T-helper 2 cell treated with Interferon-gamma antibody and Interleukin-4, amounts not matched to agents 5 μg/mL and 100 μg/mL, for 36 hours (primary cell): Measurements from ENCODE around the gene HTR1D.
"Not testable (repeated sequence)": the region's sequence is repeated elsewhere in the genome, so short reads cannot be mapped to it uniquely, and the experiment has no call there.

Experiments
- DNase-seq: peaks from one replicate; pipeline ENCODE4 v3.0.0; 2021; ENCODE audit warnings: low spot score
- H3K27ac Mint-ChIP-seq: one replicate; pipeline ENCODE4 v1.8.0; 2021; ENCODE audit warnings: mild to moderate bottlenecking, mixed read lengths
- H3K27me3 Mint-ChIP-seq: one replicate; pipeline ENCODE4 v1.8.0; 2021; ENCODE audit warnings: low read depth, mixed read lengths
- H3K36me3 Mint-ChIP-seq: one replicate; pipeline ENCODE4 v1.8.0; 2021; ENCODE audit warnings: low read depth, mixed read lengths
- H3K4me1 Mint-ChIP-seq: one replicate; pipeline ENCODE4 v1.8.0; 2021; ENCODE audit warnings: low read depth, mixed read lengths
- H3K4me3 Mint-ChIP-seq: one replicate; pipeline ENCODE4 v1.8.0; 2022; ENCODE audit warnings: mild to moderate bottlenecking, moderate library complexity, mixed read lengths
- H3K9me3 Mint-ChIP-seq: one replicate; pipeline ENCODE4 v1.8.0; 2021; ENCODE audit warnings: mixed read lengths

Gene HTR1D

DNA sequence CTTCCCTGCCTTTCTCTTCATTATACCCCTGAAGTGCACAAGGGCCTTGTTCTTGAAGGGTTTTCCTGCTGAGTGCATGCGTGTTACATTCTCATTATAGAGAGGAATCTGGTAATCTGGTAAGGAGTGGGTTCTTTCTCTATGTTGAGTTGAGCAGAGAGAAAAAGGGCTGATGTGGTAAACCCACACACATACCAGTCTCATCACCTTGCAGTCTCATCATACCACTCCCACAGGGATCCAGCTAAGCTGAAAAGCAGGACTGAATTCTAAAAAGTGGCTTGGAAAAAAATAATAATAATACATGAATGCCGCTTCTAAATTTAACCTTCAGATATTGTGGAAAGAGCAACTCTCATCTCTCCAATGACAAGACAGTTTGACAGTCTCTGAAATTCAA lies 10.5 kb upstream of the HTR1D start:
- no peaks in the 10 kb centered on the region for H3K36me3 Mint-ChIP-seq
- H3K27ac Mint-ChIP-seq = no peak overlapping the region
- H3K9me3 Mint-ChIP-seq = no peaks in the 10 kb centered on the region
- H3K4me1 Mint-ChIP-seq = no peaks in the 10 kb centered on the region
- no peak overlapping the region for H3K4me3 Mint-ChIP-seq
- DNase-seq = no peak
- peaks cover 12% of the 10 kb centered on the region for H3K27me3 Mint-ChIP-seq

DNA sequence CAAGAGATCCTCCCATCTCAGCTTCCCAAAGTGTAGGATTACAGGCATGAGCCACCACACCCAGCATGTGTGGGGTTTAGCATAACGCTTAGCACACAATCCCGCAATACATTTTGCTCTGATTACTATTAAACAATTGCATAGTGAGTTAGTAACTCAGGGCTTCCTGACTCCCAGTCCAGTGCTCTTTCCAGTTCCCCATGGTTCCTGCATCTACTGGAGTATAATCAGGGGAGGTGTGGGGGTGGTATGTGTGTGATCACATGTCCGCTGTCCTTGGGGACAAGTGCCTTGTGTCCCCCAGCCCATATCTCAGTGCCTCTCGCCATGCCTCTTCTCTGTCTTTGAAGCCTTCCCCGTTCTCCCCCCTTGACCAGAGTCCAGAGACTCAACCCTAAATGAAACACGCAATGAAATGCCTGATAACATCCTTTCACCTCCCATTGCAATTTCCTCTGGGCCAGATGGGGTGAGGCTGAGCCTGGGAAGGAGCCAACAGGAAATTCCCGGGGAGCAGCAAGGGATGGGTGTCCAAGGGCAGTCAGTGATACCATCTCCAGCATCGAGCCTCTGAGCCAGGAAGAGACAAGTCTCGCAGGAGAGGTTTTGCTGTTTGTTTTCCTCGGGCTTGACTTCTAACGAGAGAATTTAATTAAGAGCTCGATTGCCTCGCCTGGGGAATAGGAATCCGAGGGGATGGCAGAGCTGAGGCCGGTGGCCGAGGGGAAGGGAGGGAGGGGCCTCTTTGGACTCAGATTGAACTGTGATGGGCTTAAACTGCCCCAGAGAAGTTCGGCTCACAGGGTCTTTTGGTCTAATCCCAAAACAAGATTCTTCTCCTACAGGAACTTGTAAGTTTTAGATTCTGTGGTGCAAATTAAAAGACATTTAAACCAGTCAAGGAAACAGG lies 7.7 kb upstream of the HTR1D start:
- Mint-ChIP-seq H3K27me3 (peaks cover 30% of the 10 kb centered on the region), H3K4me3 (no peak overlapping the region), H3K9me3 (no peaks in the 10 kb centered on the region), H3K27ac (no peak overlapping the region), H3K36me3 (no peaks in the 10 kb centered on the region), H3K4me1 (no peaks in the 10 kb centered on the region)
- DNase-seq = no peak

GRCh38 chr1:23223963-23224362 lies 6.7 kb upstream of the HTR1D start:
- not testable (repeated sequence) for DNase-seq, H3K4me3 Mint-ChIP-seq, H3K36me3 Mint-ChIP-seq, H3K27ac Mint-ChIP-seq, H3K4me1 Mint-ChIP-seq, H3K9me3 Mint-ChIP-seq
- H3K27me3 Mint-ChIP-seq = peaks cover 36% of the 10 kb centered on the region

GRCh38 chr1:23223490-23223951 lies 6.2 kb upstream of the HTR1D start:
- not testable (repeated sequence) for DNase-seq, H3K4me1 Mint-ChIP-seq, H3K27ac Mint-ChIP-seq, H3K9me3 Mint-ChIP-seq, H3K36me3 Mint-ChIP-seq, H3K4me3 Mint-ChIP-seq
- H3K27me3 Mint-ChIP-seq = peaks cover 41% of the 10 kb centered on the region

DNA sequence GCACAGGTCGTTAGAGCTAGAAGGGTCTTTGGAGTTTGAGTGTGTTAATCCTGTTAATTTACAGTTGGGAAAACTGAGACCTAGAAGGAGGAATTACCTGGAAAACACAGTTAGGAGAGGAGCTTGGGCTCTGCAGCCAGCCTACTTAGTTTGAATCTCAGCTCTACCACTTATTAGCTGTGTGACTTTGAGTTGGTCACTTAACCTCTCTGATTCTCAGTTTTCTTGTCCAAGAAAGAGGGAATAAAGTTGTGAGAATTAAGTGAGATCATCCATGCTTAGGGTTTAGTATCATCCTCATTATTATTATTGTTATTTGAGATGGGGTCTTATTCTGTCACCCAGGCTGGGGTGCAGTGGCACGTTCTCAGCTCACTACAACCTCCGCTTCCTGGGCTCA lies 5.4 kb upstream of the HTR1D start:
- no peak for DNase-seq
- Mint-ChIP-seq H3K36me3 (no peaks in the 10 kb centered on the region), H3K9me3 (no peaks in the 10 kb centered on the region), H3K27me3 (peaks cover 47% of the 10 kb centered on the region), H3K27ac (no peak overlapping the region), H3K4me1 (no peaks in the 10 kb centered on the region), H3K4me3 (no peak overlapping the region)

DNA sequence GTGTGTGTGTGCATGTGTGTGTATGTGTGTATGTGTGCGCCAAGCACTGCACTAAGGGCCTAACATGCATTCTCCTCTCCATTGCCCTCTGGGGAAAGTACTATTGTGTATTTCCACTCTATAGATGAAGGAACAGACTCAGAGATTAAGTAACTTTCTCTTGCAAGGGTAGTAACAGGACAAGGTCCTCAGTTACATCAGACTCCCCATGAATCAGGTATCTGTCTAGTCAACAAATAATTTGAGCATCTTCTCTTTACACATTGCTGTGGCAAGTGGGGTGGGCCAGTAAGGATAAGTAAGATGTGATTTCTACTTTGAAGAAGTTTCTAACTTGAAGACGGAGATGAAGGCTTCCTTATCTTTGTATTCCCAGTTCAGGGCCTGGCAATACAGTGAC lies 5.0 kb upstream of the HTR1D start:
- DNase-seq = no peak
- Mint-ChIP-seq H3K4me1 (no peaks in the 10 kb centered on the region), H3K36me3 (no peaks in the 10 kb centered on the region), H3K4me3 (no peak overlapping the region), H3K27me3 (peaks cover 49% of the 10 kb centered on the region), H3K27ac (no peak overlapping the region), H3K9me3 (no peaks in the 10 kb centered on the region)

DNA sequence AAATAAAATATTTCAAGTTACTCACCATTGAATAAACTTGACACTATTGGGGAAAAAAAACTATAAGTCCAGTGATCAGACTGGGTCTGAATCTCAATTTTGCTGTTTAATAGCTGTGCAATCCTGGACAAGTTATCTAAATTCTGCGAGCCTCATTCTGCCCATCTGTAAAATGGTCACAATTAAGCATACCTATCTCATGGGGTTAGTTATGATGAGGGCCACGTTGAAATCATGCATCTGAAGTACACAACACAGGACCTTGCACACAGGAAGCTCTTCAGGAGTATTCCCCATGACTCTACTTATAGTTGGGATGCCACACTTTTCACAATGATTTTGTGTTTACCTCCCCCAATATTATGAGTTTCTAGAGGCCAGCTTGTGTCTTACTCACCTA lies 3.8 kb upstream of the HTR1D start:
- no peak overlapping the region for H3K27ac Mint-ChIP-seq
- H3K36me3 Mint-ChIP-seq = no peaks in the 10 kb centered on the region
- H3K4me3 Mint-ChIP-seq = no peak overlapping the region
- H3K4me1 Mint-ChIP-seq = no peaks in the 10 kb centered on the region
- H3K9me3 Mint-ChIP-seq = no peaks in the 10 kb centered on the region
- DNase-seq = no peak
- H3K27me3 Mint-ChIP-seq = peaks cover 54% of the 10 kb centered on the region

- Mint-ChIP-seq H3K4me1 (no peaks in the 10 kb centered on the region), H3K27me3 (peaks cover 67% of the 10 kb centered on the region), H3K9me3 (no peaks in the 10 kb centered on the region), H3K4me3 (no peak overlapping the region), H3K36me3 (no peaks in the 10 kb centered on the region), H3K27ac (no peak overlapping the region)
- peak; percentile 5 for DNase-seq
Measured at GRCh38 chr1:23216771-23217420, 406 bp downstream of the HTR1D start.

GRCh38 chr1:23215751-23216449 lies 1.4 kb downstream of the HTR1D start:
- Mint-ChIP-seq H3K9me3 (no peaks in the 10 kb centered on the region), H3K4me3 (peak overlapping the region; percentile 20), H3K27me3 (peaks cover 67% of the 10 kb centered on the region), H3K27ac (no peak overlapping the region), H3K36me3 (no peaks in the 10 kb centered on the region), H3K4me1 (no peaks in the 10 kb centered on the region)
- DNase-seq = no peak

GRCh38 chr1:23215291-23215690 lies 2.0 kb downstream of the HTR1D start:
- H3K27ac Mint-ChIP-seq = no peak overlapping the region
- H3K9me3 Mint-ChIP-seq = no peaks in the 10 kb centered on the region
- H3K36me3 Mint-ChIP-seq = no peaks in the 10 kb centered on the region
- H3K4me3 Mint-ChIP-seq = no peak overlapping the region
- peaks cover 63% of the 10 kb centered on the region for H3K27me3 Mint-ChIP-seq
- no peak for DNase-seq
- no peaks in the 10 kb centered on the region for H3K4me1 Mint-ChIP-seq

GRCh38 chr1:23214640-23215039 lies 2.7 kb downstream of the HTR1D start:
- H3K27me3 Mint-ChIP-seq = peaks cover 60% of the 10 kb centered on the region
- H3K36me3 Mint-ChIP-seq = no peaks in the 10 kb centered on the region
- no peaks in the 10 kb centered on the region for H3K9me3 Mint-ChIP-seq
- H3K4me1 Mint-ChIP-seq = peaks cover 1% of the 10 kb centered on the region
- no peak for DNase-seq
- no peak overlapping the region for H3K4me3 Mint-ChIP-seq
- no peak overlapping the region for H3K27ac Mint-ChIP-seq

DNA sequence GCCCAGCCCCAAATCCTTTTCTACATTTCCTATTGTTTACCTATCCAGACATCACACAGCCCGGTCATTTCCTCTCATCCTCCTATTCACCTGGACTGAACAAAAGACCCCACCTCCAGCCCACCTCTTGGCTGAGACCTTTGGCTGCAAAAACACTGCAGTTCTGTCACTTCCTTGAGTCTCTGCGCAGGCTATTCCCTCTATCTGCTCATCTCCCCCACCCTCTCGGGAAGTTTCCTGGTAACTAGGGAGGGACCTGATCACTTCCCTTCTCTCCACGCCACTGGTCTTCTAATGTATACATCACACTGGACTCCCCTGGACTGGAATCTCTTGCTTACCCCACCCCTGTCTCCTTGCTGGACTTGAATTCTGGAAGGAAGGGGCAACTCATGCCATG lies 5.3 kb downstream of the HTR1D start:
- Mint-ChIP-seq H3K4me1 (peaks cover 1% of the 10 kb centered on the region), H3K27ac (no peak overlapping the region), H3K27me3 (peaks cover 42% of the 10 kb centered on the region), H3K36me3 (no peaks in the 10 kb centered on the region), H3K4me3 (no peak overlapping the region), H3K9me3 (no peaks in the 10 kb centered on the region)
- DNase-seq = no peak

- Mint-ChIP-seq H3K4me1 (peaks cover 1% of the 10 kb centered on the region), H3K27ac (no peak overlapping the region), H3K27me3 (peaks cover 39% of the 10 kb centered on the region)
Measured at GRCh38 chr1:23210963-23211362, 6.3 kb downstream of the HTR1D start.

GRCh38 chr1:23210351-23210785 lies 6.9 kb downstream of the HTR1D start:
- H3K27me3 Mint-ChIP-seq = peaks cover 35% of the 10 kb centered on the region
- no peaks in the 10 kb centered on the region for H3K9me3 Mint-ChIP-seq
- H3K36me3 Mint-ChIP-seq = no peaks in the 10 kb centered on the region
- H3K27ac Mint-ChIP-seq = no peak overlapping the region
- H3K4me1 Mint-ChIP-seq = peaks cover 1% of the 10 kb centered on the region
- no peak overlapping the region for H3K4me3 Mint-ChIP-seq
- DNase-seq = no peak

More at GRCh38 chr1:23210963-23211362, 6.3 kb downstream of the HTR1D start:
- H3K9me3 Mint-ChIP-seq = no peaks in the 10 kb centered on the region
- no peak for DNase-seq
- no peak overlapping the region for H3K4me3 Mint-ChIP-seq
- H3K36me3 Mint-ChIP-seq = no peaks in the 10 kb centered on the region
